HFF-Myc (cell line): ENCODE data around the gene LYRM4.

Experiments
- DNase-seq: peaks from one replicate; pipeline ENCODE4 v3.0.0-alpha.2; 2011; ENCODE audit warnings: low read depth; ENCODE audit errors: extremely low read depth
- H3K4me3 ChIP-seq: replicated peaks from 2 replicates; pipeline ENCODE4 v1.5.1; 2011; ENCODE audit warnings: low read depth, mild to moderate bottlenecking, control low read depth, low read length
- TF ChIP-seq, protein P1 (sequence below): IDR thresholded peaks from 2 replicates; pipeline ENCODE4 v1.5.1; 2012; ENCODE audit warnings: mild to moderate bottlenecking, low read depth, low read length, control low read depth; ENCODE audit errors: missing control alignments

Gene LYRM4

DNA sequence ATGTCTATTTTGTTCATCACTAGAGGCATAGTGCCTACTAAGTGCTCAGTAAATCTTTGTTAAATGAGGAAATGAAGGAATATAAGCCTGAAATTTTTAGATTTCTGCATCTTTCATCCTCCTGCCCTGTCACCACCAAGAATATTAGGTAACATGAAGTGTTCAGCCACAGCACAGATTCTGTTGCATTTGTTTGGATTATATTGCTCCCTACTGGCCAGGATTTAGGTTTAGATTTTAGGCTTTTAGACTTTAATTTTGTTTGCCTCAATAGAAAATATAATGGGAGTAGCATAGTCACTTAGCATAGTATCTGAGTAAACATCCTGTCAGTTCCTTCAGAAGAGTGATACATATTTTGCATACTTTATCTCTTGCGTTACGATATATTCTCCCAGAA, 14.7 kb upstream of the LYRM4 start:
- H3K4me3 ChIP-seq, result no peak overlapping the region
- TF ChIP-seq, protein P1, sequence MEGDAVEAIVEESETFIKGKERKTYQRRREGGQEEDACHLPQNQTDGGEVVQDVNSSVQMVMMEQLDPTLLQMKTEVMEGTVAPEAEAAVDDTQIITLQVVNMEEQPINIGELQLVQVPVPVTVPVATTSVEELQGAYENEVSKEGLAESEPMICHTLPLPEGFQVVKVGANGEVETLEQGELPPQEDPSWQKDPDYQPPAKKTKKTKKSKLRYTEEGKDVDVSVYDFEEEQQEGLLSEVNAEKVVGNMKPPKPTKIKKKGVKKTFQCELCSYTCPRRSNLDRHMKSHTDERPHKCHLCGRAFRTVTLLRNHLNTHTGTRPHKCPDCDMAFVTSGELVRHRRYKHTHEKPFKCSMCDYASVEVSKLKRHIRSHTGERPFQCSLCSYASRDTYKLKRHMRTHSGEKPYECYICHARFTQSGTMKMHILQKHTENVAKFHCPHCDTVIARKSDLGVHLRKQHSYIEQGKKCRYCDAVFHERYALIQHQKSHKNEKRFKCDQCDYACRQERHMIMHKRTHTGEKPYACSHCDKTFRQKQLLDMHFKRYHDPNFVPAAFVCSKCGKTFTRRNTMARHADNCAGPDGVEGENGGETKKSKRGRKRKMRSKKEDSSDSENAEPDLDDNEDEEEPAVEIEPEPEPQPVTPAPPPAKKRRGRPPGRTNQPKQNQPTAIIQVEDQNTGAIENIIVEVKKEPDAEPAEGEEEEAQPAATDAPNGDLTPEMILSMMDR, result no peak
- DNase-seq, result no peak

DNA sequence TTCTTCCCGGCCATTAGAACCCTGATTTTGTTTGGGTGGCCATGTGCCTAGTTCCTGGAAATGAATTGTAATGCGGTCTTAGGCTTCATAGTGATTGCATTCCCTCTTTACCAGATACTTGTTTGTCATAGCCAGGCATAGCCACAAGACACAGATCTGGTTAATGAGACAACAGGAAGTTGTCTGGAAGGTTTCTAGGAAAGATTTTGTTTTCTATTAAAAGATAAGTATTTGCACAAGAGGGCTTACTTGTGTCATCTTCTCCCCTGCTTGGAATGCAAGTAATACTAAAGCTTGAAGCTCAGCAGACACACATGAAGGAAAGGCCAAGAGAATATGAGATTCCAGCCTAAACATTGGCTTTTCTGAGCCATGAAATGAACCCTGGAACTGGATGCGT, 13.5 kb upstream of the LYRM4 start:
- TF ChIP-seq, protein P1, result no peak
- no peak overlapping the region for H3K4me3 ChIP-seq
- no peak for DNase-seq

DNA sequence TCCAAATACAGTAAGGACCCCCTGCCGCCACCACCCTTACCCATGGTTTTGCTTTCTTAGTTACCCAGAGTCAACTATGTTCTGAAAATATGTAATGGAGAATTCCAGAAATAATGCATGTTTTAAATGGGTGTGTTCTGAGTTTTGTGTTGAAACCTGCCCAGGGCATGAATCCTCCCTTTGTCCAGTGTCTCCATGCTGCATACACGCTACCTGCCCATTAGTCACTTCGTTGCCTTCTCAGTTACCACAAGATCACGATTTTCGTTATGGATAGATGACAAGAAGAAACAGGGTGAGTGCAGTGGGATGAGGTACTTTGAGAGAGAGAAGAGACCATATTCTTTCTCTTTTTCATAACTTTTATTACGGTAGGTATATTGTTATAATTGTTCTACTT, 11.2 kb upstream of the LYRM4 start:
- TF ChIP-seq, protein P1, result no peak
- no peak for DNase-seq
- no peak overlapping the region for H3K4me3 ChIP-seq

GRCh38 chr6:5270093-5270680, 9.4 kb upstream of the LYRM4 start:
- no peak overlapping the region for H3K4me3 ChIP-seq
- DNase-seq, result no peak
- TF ChIP-seq, protein P1, result no peak

DNA sequence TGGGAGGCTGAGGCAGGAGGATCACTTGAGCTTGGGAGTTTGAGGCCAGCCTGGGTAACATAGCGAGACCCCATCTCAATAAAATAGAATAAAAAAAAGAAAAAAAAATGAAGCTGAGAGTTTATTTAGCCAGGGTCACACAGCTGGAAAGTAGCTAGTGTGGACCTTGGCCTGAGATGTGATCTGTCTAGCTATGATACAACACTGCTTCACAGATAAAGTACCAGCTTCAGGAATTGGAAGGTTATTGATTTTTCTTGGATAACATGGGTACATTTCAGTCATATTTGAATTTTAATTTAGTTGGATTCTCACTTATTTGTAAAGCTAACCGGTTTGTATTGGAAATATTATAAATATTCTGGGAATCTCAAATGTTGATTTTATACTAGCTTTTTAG, 5.7 kb upstream of the LYRM4 start:
- DNase-seq, result no peak
- H3K4me3 ChIP-seq, result no peak overlapping the region
- TF ChIP-seq, protein P1, result no peak

DNA sequence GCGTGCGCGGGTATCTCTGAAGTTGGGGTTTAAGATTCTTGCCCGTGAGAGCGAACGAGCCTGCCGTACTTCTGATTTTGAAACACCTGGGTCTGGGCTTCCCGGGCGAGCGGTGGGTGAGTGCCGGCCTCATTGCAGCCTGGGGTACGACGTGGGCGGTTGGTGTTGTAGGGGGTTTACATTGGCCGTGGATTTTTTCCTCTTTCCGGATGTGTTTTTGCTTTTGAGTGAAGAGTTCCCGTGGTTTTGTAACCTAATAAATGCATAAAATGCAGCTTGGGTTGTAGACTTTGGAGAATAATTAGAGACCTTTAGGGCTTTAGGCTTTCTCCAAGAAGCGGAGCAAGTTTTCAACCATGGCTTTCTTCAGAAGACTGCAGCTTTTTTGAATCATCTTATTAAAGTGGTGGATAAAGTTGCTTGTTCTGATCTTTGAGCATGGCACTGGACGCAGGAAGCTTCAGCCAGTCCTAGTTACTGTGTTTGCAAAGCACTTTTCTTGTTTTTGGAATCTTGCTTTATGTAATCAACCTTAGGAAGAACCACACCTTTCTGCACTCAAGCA, 877 bp upstream of the LYRM4 start:
- TF ChIP-seq, protein P1, result no peak
- no peak for DNase-seq
- peak overlapping the region; percentile 78 for H3K4me3 ChIP-seq
